ENCODE data around the gene PRICKLE2. TPM values are rescaled to one million over a fixed set of nuclear protein-coding genes. Genes with fewer than 3 reads are reported as not detected.
A peak's percentile ranks its signal among the peaks of the same experiment; 100 is the strongest.

The PRICKLE2 gene
- polyA plus RNA-seq, 1 donor (not counting 4 experiments of a cell fraction or from before 2014, with no cell fraction given): 7.8 TPM

DNA sequence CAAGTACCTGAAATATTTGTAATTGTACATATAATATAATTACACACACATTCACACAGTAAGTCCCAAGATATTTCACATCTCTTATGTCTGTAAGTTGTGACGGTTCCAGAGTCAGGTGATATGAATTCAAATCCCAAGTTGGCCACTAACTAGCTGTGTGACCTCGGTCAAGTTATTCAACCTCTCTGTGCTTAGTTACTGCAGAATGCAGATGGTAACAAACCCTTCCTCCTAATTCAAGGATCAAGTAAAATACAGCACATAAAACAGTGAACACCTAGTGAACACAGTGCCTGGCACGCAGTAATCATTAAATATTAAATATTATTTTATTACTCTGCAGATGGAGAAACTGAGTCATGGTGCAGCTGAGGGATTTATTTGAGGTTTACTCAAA, 6.9 kb downstream of the PRICKLE2 start:
- Histone ChIP-seq H4K20me1 (ENCODE audit: control insufficient read depth, extremely low read depth, insufficient read depth, low read length) (no peaks in the 10 kb centered on the region), H3K4me2 (ENCODE audit: control insufficient read depth, extremely low read depth, insufficient read depth, low read depth, low read length) (no peak overlapping the region), H3K79me2 (ENCODE audit: control insufficient read depth, insufficient read depth, low read length) (peaks cover 6% of the 10 kb centered on the region), H3K9me1 (ENCODE audit: control insufficient read depth, extremely low read depth, insufficient read depth, low read length) (no peaks in the 10 kb centered on the region), H3K36me3 (ENCODE audit: control insufficient read depth in 2 of 2, extremely low read depth in 1 of 2, insufficient read depth in 2 of 2, low read length in 2 of 2) (no peaks in the 10 kb centered on the region), H3K9ac (ENCODE audit: control insufficient read depth, extremely low read depth, insufficient read depth, low read length) (no peak overlapping the region), H3K27ac (ENCODE audit: control insufficient read depth, insufficient read depth, low read length) (no peak overlapping the region), H3K9me3 (ENCODE audit: control insufficient read depth, low read depth, low read length) (no peaks in the 10 kb centered on the region), H3K4me3 (ENCODE audit: control insufficient read depth in 2 of 3, extremely low read depth in 1 of 3, insufficient read depth in 2 of 3, low read depth in 1 of 3, low read length in 3 of 3) (no peak overlapping the region), H3K27me3 (ENCODE audit: control insufficient read depth, extremely low read depth, insufficient read depth, low read length) (no peaks in the 10 kb centered on the region), H3K4me1 (ENCODE audit: control insufficient read depth, extremely low read depth, insufficient read depth, low read length) (peaks cover 33% of the 10 kb centered on the region), H2AFZ (ENCODE audit: control insufficient read depth, low read length) (no peak overlapping the region)
- TF ChIP-seq EZH2 (IDR thresholded peaks at IDR 0.05; ENCODE audit: low read length): no peak
- TF ChIP-seq, protein P1, sequence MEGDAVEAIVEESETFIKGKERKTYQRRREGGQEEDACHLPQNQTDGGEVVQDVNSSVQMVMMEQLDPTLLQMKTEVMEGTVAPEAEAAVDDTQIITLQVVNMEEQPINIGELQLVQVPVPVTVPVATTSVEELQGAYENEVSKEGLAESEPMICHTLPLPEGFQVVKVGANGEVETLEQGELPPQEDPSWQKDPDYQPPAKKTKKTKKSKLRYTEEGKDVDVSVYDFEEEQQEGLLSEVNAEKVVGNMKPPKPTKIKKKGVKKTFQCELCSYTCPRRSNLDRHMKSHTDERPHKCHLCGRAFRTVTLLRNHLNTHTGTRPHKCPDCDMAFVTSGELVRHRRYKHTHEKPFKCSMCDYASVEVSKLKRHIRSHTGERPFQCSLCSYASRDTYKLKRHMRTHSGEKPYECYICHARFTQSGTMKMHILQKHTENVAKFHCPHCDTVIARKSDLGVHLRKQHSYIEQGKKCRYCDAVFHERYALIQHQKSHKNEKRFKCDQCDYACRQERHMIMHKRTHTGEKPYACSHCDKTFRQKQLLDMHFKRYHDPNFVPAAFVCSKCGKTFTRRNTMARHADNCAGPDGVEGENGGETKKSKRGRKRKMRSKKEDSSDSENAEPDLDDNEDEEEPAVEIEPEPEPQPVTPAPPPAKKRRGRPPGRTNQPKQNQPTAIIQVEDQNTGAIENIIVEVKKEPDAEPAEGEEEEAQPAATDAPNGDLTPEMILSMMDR (optimal IDR thresholded peaks at IDR 0.05 in 1 of 3, IDR thresholded peaks at IDR 0.05 in 1 of 3, conservative IDR thresholded peaks at IDR 0.05 in 1 of 3; ENCODE audit: extremely low read depth in 1 of 3, insufficient read depth in 2 of 3, low read length in 3 of 3): no peak
- FAIRE-seq (no peak), DNase-seq (ENCODE audit: low read depth, low spot score) (no peak)
- dilution Hi-C loops (cut with MboI; ENCODE audit: extremely low pct_ligation_motif_present, low sequenced_read_pairs): no loop called here

DNA sequence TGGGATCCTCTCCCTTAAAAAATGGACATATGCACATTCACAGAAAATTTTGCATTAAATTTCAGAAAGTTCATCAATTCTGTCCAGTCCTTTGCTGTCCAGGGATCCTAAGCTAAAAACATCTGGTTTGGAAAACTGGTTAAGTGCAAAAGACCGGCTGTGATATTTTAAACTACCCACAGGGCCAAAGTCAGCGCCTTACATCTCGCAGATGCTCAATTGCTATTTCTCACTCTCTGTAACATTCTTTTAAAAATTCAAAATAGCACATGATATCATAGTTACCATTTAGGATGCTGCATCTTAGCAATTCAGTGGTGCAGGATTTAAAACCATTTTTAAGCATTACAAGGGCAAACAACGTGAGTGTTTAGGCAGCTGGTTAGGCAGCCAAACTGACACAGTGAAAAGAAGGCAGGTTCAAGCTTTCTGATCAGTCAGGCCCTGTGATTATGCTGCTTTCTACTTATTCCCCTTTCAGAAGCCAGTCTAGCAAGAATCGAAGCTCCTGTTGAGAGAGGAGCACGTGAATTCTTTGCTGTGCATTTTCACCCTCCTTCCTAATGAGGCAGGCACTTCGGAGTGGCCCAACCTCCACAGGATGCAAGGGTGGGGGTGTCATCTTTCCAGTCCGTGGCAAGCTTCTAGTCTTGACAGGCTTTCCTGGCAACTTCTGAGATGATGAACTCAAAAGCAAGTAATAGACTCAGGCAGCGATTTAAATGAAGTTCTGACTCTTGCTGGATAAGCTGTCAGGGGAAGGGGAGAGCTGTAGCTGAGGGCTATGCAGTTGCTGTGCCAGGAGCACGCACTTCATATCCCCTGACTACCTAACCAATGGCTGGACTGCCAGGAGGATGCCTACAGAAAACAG, 8.8 kb downstream of the PRICKLE2 start:
- FAIRE-seq (peak; percentile 93), DNase-seq (ENCODE audit: low read depth, low spot score) (peak; percentile 42)
- H2AFZ ChIP-seq (ENCODE audit: control insufficient read depth, low read length): peak overlapping the region; percentile 50
- H3K4me1 ChIP-seq (ENCODE audit: control insufficient read depth, extremely low read depth, insufficient read depth, low read length): peaks cover 33% of the 10 kb centered on the region
- no peaks in the 10 kb centered on the region for H3K9me1 ChIP-seq (ENCODE audit: control insufficient read depth, extremely low read depth, insufficient read depth, low read length)
- H3K4me2 ChIP-seq (ENCODE audit: control insufficient read depth, extremely low read depth, insufficient read depth, low read depth, low read length): peak overlapping the region; percentile 49
- peaks cover 6% of the 10 kb centered on the region for H3K79me2 ChIP-seq (ENCODE audit: control insufficient read depth, insufficient read depth, low read length)
- H3K9me3 ChIP-seq (ENCODE audit: control insufficient read depth, low read depth, low read length): no peaks in the 10 kb centered on the region
- no peaks in the 10 kb centered on the region for H3K27me3 ChIP-seq (ENCODE audit: control insufficient read depth, extremely low read depth, insufficient read depth, low read length)
- dilution Hi-C loops (cut with MboI; ENCODE audit: extremely low pct_ligation_motif_present, low sequenced_read_pairs): no loop called here
- peak overlapping the region; percentile 11 for H3K9ac ChIP-seq (ENCODE audit: control insufficient read depth, extremely low read depth, insufficient read depth, low read length)
- H3K27ac ChIP-seq (ENCODE audit: control insufficient read depth, insufficient read depth, low read length): peak overlapping the region; percentile 0
- H4K20me1 ChIP-seq (ENCODE audit: control insufficient read depth, extremely low read depth, insufficient read depth, low read length): no peaks in the 10 kb centered on the region
- TF ChIP-seq, protein P1 (optimal IDR thresholded peaks at IDR 0.05 in 1 of 3, IDR thresholded peaks at IDR 0.05 in 1 of 3, conservative IDR thresholded peaks at IDR 0.05 in 1 of 3; ENCODE audit: extremely low read depth in 1 of 3, insufficient read depth in 2 of 3, low read length in 3 of 3): no peak
- TF ChIP-seq EZH2 (IDR thresholded peaks at IDR 0.05; ENCODE audit: low read length): no peak
- H3K4me3 ChIP-seq (ENCODE audit: control insufficient read depth in 2 of 3, extremely low read depth in 1 of 3, insufficient read depth in 2 of 3, low read depth in 1 of 3, low read length in 3 of 3): no peak overlapping the region
- no peaks in the 10 kb centered on the region for H3K36me3 ChIP-seq (ENCODE audit: control insufficient read depth in 2 of 2, extremely low read depth in 1 of 2, insufficient read depth in 2 of 2, low read length in 2 of 2)
